HG02884 (cell line): ENCODE measurements around the gene ALPI.

ENCODE experiments used
- ATAC-seq: cut with Tn5 transposase; IDR thresholded peaks from one replicate; pipeline ENCODE4 v1.9.1; 2021; ENCODE audit warnings: mild to moderate bottlenecking, moderate library complexity; ENCODE audit not compliant: unreplicated experiment

Gene ALPI

GRCh38 chr2:232483311-232483922, 27.5 kb downstream of the ALPI start:
- no peak for ATAC-seq

DNA sequence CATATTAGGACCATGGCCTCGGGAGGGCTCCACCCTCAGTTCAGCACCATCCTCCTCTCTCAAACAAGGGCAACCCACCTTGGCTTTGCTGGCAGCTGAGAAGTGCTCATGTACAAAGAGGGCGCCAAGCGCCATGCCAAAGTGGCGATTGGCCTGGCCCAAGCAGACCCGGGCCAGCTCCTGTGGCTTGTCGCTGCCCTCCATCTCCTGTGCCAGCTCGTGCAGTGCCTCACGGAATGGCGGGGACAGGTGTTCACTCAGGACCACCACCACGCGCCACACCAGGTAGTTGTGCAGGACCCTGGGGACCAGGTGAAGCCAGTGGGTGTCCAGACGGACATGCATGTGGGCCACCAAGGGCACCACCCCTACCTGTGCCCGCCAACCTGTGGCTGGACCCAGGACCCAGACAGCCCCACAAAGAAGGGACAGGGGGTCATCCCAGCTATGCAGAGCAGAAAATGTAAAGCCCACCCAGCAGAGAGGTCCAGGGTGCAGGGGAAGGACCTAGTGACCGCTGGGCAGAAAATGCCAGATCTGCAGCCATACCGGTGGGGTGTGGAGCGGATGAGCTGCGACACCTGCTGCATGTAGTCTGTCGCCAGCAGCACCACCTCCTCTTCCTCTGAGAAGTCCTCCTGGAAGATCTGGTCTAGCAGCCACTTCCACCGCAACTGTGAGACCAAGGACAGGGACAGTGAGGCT, 28.1 kb downstream of the ALPI start:
- ATAC-seq, result no peak

DNA sequence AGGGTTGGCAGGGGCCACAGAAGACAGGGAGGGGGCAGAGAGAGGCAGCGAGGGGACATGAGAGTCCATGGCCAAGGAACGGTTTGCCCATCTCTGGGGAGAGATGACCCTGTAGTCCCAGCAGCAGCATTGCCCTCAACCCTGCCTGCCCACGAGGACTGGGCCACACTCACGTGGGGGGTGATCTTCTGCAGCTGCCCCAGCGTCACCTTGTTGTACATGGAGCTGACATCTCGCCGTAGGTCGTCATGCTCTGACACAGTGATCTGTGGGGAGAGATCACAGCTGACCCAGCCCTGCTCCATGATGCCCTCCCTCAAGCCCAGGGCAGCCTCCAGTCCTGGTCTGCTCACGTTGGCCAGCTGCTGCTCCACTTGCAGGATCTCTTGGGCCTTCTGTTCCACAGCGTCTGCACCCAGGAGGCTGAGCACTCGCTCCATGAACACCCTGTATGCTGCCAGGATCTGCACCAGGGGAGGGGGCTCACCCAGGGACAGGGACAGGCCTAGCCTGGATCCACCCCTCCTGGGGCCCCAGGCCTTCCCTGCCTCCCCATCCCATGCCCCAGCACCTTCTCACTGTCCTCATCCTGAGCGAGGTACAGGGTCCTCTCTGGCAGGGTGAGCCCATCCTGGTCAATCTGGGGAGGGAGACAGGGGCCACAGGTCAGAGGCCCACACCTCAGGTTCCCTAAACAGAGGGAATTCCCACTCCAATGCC, 28.8 kb downstream of the ALPI start:
- no peak for ATAC-seq

DNA sequence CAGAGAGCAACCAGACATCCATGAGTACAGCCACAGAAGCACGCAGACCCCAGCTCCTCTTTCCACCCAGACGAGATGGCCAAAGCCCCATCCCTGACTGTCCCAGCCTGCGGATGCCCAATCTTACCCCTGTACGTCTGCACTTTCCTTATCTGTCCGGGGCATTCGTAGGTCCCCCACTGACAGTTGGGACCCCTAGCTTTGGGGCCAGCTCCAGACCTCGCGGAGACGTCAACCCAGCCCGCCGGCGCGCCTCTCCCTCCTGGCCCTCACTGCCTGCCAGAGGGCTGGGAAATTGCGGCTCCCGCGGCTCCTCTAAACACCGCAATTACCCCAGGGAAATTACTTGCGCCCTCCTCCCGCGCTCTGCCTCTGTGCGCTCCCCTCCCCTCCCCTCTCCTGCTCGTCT, 29.4 kb downstream of the ALPI start:
- ATAC-seq, result no peak

DNA sequence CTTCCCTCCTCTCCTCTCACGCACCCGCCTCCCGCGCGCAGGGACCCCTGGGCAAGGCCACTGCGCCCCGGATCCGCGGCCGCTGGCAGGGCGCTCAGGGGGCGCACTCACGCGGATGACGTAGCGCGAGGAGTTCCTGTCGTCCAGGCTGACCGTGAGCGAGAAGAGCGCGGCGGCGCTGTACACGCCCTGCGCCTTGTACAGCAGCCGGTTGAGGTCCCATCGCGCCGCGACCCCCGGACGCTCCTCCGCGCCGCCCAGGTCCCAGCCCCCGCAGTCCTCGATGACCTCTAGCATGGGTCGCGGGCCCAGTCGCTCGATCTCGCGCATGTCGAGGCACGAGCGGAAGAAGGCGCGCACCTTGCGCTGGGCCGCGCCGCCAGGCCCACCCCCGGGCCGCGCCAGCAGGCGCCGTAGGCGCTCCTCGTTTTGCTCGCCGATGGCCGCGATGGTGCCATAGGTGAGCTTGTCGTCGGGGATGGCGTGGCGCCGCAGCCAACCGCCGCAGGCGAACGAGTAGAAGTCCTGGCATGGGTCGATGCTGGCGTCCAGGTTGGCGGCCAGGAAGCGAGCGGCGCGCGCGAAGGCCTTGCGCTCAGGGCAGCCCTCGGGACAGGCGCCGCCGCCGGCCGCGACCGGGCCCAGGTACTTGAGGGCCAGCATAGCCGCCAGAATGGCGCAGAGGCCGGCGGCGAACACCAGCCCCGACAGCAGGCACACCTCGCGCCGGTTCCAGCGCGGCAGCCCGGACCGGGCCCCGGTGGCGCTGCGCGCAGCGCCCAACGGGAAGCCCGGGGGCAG, 30.0 kb downstream of the ALPI start:
- no peak for ATAC-seq

DNA sequence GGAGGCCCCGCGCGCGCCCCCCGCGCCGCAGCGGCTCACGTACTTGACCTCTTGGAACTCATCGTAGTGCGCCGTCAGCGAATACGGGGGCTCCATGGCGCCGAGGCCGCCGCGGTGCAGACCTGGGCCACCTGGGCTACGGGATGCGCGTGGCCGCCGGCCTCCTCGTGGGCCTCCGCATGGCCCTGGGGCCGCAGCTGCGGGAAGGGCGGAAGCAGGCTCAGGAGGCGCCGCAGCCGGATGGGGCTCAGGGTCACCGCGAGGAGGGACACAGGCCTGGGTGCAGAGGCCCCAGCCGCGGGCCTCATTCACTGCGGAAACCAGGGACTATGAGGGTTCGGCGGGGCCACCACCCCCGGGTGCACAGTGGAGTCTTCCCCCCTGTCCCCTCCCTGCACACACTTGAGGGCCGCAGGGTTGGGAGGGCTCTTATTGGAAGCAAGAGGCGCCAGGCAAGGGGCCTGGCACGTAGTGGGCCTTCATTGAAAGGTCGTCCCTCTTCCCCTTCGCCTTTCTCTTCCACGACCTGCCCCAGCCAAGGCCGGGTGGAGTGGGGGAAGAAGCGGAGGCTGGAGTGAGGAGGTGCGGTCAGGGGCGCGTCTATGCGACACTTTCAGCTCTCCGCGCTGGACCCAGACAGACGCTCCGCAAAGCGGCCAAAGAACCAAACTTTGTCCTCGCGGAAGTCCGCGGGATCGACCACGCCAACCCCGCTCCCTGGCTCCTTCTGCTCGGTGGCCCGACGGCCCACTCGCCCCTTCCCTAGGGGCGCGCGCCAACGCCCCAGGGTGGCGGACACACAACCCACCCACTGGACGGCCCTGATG, 30.8 kb downstream of the ALPI start:
- ATAC-seq, result no peak

GRCh38 chr2:232487385-232488096, 31.6 kb downstream of the ALPI start, which contains the start of gene ECEL1:
ECEL1 (minus strand) TSS chr2:232487834; CDS start chr2:232486653, 1,181 bp downstream.
- ATAC-seq, result no peak

DNA sequence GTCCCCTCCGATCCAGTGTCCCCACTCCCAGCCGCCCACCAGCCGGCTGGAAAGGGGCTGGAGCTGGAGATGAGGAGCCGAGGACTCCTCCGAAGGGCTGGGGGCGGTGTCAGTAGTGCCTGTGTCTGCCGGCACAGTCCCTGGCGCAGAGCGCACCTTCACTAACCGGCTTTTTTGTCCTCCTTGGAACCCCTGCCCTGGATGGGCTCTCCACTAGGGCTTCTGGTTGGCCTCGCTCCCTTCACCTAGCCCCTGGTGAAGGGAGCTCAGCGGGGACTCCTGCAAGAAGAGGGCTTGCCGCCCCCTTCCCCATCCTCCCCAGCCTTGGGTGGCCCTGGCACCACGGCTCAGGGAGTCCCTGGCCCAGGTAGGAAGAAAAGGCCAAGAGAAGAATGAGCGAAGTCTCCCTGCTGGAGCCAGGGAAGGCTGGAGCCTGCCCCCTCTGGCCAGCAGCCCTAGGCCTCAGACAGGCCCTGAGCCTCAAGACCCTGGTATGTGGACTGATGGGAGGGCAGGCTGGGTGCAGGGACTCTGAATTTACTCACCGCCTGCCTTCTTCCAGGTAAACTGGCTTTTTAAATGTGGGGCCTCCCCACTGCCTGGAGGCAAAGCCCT, 32.3 kb downstream of the ALPI start:
- no peak for ATAC-seq

- no peak for ATAC-seq
These were observed 32.9 kb downstream of the ALPI start for GRCh38 chr2:232488721-232489300.

GRCh38 chr2:232489516-232490220, 33.7 kb downstream of the ALPI start:
- ATAC-seq, result no peak

GRCh38 chr2:232490221-232491138, 34.5 kb downstream of the ALPI start:
- no peak for ATAC-seq

- ATAC-seq, result no peak
These were observed 35.3 kb downstream of the ALPI start for GRCh38 chr2:232491139-232491780.

DNA sequence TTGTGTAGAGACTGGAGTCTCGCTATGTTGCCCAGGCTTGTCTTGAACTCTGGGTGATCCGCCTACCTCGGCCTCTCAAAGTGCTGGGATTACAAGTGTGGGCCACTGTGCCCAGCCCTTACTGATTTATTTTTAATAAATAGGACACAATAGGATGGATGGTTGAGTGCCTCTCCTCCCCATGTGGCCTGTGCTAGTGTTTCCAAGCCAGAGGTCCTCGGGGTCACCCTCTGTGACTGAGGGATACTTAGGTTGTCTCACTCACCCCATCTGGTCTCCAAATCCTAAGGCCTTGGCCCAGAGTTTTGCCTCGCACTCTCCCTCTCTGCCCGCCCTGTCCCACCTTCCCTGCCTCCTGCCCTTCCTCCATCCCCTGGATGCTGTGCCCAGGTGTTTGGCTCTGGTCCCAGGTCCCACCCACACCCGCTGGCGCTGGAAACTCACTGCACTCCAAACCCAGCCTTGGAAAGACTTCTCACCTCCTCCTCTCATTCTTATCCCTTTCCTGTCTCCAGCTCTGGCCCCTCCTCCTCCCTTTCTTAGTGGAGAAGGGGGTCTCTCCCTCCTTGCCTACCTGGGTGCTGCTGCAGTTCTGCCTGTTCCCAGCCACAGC, 36.4 kb downstream of the ALPI start:
- ATAC-seq, result no peak

- no peak for ATAC-seq
These were observed 37.2 kb downstream of the ALPI start for GRCh38 chr2:232492963-232493700.

DNA sequence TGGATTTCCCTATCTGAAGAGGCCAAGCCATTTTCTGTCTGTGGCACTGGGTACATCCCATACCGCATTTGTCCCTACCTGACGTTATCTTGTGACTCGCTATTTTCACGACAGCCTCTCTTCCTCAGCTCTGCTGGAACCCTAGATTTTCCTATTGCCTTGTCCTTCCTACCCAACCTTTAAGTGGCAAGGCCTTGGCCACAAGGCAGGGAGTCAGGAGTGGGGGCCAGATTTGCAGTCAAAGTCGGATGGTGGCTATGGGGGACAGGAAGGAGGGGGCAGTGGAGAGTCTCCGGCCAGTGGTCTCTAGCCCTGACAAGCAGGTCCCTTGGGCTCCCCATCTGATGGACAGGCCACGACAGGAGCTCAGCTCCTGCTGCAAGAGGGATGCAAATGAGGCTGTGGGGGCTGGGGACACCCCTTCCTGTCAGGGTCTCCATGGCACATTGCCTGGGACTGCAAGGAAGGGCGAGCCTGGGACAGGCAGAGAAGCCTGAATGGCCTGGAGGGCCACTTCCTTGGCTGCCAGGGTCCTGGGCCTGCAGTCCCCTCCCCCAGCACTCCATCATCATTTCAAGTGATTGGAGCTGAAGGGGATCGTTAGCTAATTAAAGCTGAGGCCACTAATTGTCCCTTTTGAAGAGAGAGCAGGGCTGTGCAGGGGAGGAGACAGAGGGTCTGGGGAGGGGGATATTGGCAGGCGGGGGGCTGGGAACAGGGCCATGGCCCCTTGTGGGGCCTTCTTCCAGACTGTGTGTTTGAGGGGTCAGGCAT, 37.9 kb downstream of the ALPI start:
- ATAC-seq, result no peak
